ENCODE measurements around the gene VAC14.

DNA sequence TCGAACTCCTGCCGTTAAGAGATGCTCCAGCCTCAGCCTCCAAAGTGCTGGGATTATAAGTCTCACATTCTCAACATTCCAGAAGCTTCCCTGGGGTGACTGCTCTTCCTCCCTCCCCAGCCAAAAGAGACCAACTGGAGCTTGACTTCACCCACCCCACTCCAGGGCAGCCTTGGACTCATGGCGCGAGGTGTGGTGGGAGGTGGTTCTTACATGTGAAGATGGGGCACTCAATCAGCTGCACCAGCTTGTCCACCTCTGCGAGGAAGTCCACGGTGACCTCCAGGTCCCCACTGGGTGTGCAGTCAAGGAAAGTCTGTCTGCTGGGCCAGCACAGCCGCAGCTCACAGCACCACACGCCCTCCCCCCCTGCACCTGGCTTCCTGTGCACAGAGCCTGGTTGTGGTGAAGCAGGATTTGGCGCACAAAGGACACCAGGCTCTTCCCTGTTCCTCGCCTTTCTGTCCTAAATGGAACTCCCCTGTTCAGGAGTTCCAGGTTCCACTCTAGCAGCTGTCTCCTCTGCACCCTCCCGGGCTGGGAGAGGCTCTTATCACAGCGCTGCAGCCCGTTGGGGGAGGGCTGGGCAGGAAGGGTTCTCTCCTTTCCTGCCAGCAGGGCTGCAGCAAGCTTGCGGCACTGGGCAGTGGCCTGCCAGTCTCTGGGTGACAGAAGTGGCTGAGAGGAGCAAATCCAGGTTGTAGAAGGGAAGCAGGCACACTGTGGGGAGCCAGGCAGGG, 105.5 kb downstream of the VAC14 start:
- TF ChIP-seq, protein P1, sequence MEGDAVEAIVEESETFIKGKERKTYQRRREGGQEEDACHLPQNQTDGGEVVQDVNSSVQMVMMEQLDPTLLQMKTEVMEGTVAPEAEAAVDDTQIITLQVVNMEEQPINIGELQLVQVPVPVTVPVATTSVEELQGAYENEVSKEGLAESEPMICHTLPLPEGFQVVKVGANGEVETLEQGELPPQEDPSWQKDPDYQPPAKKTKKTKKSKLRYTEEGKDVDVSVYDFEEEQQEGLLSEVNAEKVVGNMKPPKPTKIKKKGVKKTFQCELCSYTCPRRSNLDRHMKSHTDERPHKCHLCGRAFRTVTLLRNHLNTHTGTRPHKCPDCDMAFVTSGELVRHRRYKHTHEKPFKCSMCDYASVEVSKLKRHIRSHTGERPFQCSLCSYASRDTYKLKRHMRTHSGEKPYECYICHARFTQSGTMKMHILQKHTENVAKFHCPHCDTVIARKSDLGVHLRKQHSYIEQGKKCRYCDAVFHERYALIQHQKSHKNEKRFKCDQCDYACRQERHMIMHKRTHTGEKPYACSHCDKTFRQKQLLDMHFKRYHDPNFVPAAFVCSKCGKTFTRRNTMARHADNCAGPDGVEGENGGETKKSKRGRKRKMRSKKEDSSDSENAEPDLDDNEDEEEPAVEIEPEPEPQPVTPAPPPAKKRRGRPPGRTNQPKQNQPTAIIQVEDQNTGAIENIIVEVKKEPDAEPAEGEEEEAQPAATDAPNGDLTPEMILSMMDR (IDR thresholded peaks at IDR 0.05): no peak
- TF ChIP-seq POLR2A (IDR thresholded peaks at IDR 0.05): no peak
